Amniotic epithelial cell (primary cell): ENCODE data around the gene CMTM1.

Experiments
- DNase-seq: peaks from one replicate; pipeline ENCODE4 v3.0.0-alpha.2; 2010; ENCODE audit warnings: low read depth

Gene CMTM1

DNA sequence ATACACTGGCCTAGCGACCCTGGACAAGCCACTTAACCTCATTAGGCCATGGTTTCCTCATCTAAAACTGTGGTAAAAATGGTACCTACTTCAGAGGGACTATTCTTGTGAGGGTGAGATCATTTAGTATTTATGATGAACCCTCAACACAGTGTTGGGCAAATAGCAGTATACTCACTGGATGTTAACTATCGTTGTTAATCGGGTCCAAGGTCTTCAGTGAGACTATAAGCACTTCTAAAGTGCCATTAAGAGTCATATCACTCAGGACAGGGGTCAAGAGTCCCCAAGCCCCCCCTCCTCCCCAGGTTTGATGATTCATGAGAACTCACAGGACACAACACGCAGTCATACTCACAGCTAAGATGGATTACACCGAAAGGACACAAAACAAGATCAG is 27.3 kb upstream of the CMTM1 start:
- DNase-seq = no peak

DNA sequence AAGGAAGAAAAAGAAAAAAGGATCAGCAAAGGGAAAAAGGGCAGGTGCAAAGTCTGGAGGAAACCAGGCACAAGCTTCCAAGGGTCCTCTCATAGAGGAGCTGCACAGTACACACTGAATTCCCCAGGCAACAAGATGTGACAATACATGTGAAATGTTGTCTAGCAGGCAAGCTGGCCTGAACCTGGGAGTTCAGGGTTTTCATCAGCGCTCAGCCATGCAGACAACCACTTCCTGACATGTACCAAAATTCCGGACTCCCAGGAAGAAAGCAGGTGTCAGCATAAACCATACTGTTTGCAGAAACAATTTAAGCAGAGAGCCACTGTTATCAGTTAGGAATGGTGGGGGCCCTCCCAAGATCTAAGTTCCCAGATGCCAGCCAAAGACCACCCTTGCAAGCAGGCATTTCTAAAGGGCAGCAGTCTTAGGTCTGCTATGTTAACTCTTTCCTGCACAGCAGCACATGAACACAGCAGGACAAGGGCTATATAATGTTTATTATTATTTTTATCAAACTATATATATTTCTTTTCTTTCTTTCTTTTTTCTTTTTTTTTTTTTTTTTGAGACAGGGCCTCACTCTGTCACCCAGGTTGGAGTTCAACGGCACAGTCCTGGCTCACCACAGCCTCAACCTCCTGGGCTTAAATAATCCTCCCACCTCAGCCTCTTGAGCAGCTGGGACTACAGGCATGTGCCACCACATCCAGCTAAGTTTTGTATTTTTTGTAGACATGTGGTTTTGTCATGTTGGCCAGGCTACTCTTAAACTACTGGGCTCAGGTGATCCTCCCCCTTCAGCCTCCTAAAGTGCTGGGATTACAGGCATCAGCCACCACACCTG is 26.4 kb upstream of the CMTM1 start:
- DNase-seq = no peak

GRCh38 chr16:66541388-66542355 is 24.6 kb upstream of the CMTM1 start:
- DNase-seq = no peak

DNA sequence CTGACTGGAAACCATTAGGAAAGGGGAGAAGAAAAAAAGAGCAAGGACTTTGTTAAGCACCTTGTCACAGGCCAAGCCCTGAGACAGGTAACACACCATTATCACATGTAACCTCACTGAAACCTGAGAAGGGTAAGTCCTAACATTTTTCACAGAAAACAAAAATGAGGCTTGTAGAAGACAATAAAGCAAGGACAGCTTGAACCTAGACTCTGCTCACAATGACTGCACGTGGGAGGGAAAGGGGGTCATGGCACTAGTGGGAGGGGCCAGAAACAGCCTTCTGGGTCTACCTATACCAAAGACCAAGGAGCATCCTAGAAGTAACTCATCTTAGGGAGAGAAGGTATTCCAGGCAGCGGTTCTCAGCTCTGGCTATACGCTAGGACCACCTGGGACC is 23.8 kb upstream of the CMTM1 start:
- DNase-seq = no peak

DNA sequence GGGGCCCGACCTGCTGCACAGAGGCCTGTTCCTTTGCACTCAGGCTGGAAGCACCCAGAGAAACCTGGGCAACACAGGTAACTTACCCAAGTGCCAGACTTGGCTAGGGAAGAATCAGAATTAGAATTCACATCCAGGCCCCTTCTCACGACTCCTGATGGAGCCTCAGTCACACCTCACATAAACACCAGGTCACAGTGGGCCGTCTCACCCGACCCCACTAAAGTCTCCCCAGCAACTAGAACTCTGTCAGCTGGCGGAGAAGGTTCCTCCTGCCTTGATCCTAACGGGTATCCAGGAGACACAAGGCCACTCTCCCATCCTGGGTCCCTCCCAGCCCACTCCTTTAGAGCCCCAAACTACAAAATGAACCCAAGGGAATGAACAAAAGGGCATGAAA is 22.7 kb upstream of the CMTM1 start:
- no peak for DNase-seq

DNA sequence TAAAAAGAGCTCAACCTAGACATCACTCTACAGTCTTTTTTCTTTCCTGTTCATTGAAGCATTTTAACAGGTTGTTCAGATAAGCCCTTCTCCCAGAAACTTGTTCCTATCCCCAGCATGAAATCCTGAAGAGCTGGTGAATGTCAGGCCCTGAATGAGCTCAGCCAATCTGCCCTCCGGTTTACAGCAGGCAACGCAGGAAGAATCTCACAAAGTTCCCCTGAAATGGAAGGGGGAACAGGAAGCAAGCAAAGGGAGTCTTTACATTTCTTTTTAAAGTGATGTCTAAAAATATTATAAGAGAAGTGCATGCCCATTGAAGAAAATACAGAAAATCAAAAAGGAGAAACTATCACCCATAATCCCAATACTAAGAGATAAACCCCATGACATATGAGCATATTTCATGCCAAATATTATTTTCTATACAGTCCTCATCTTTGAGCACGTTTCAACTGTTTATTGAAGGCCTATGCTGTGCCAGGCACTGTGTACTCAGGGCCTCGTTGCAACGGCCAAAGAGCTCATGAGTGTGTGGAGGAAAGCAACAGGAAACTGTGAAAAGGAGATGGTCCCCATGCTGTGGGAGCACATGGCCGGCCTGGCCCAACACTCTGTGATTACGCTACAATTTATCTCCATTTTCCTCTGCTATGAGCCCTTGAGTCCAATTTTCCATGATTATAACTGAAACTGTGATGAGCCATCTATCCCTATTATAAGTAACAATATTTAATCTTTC is 22.1 kb upstream of the CMTM1 start:
- DNase-seq = no peak

DNA sequence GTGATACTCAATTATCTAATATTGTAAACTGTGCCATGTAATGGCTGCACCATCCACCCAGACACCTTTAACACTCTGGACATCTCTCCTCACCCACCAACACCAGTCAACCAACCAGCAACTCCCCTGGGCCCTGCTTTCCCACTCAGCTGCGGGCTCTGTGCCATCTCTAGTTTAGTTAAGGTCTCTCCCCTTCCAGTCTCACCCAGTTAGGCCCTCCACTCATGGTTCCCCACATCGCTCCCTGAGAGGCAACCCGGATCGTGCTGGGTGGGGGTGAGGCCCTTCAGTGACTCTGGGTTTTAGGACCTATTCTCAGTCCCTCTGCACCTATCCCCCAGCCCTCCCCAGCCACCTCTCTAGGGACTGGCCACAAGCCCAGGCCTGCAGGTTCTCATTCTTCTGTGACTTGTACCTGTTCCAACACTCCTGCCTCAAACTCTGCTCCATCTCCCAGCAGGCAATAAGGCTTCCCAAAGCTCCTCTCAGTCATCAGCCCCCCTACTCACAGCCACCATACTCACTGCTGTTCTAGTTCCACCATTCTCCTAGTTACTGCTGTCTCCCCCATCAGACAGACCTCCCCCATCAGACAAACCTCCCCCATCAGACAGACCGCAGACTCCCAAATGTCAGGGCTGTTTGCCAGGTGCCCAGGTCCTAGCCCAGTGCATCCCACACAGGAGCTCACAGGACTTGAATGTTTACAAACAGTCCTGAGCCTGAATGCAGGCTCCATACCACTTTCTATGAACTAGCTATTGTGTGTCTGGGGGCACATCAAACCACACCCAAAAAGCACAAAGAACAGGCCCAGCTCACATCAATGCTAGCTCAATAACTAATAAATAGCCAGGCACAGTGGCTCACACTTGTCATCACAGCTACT is 18.9 kb upstream of the CMTM1 start:
- DNase-seq = no peak

- no peak for DNase-seq
These were observed 18.2 kb upstream of the CMTM1 start for GRCh38 chr16:66548068-66548467.

GRCh38 chr16:66548868-66549267 is 17.4 kb upstream of the CMTM1 start:
- no peak for DNase-seq

DNA sequence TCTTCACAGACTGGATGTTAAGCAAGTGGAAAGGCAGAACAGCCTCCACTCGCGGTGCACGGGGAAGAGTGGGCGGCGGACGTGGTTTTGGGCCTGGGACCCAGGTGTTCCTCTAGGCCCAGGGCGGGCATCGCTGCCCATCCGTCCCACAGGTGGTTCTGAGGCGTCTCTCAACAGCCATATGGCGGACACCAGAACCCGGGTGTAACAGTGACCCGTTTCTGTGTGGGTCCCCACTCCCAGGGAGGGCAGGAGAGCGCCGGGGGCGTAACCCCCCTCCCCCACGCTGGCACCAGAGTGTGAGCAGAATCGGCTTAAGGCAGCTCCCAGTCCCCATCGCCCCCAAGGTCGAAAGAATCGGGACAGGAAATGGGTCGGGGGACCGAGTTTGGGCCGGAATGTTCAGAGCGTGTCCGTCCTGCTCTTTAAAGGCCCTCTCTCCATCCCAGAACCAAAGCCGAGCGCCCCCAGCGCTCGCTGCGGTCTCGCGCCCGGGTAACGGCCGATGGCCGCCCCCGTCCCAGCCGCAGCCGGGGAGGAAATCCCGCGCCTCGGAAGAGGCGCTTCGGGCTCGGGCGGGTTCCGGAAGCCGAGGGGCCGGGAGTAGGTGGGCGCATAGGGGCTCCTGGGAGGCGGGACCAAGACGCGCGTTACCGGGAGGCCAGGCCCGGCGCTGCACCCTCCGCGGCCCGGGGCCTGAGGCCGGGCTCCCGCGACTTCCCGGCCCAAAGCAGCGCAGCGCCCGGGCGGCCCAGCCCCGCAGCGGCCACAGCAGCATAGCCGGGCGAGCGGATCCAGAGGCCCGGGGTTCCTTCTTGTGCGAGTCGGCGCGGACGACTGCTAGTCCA is 16.7 kb upstream of the CMTM1 start, which contains the start of gene TK2:
TSS of gene TK2 (minus strand) at position 839 of the 848 bp plus-strand sequence. CDS start at position 778, 61 bp downstream.
- DNase-seq = peak; percentile 59

DNA sequence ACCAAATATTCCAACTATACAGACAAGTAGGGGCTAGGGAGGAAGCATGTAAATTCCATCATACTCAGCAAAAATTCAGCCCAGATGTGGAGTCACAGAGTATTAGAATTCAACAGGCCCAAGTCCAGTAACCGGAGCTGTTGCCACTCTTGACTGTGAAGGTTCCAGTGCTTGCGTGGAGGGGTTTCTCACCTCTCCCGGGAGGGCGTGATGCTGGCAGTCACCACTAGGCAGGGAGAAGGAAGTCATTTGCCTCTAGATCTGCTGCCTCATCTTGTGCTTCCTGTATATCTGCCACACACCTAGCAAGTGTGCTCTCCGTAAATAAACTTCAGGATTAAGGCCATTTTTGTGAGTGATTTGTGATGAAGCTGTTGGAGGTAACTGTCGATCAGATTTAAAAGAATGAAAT is 14.9 kb upstream of the CMTM1 start:
- peak; percentile 17 for DNase-seq

DNA sequence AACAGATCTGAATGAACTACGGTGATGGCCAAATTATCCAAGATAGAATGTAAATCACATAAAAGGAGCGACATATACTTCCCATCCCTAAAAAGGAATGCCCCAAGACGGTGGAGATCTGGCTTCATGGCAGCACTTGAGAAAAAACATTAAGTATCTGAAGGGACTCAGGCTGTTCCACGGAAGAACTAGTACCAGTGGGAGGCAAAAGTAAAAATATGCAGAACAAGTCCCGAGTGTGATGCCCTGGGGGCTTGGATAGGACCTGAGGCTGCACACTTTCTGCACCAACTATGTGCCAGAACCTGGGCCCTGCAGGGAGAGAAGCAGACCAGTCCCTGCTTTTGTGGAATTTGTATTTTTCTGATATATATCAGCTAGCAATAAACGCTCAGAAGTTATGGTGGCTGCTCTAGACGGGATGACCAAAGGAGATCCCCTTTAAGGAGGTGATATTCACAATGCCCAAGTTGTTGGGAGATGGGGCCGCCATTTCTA is 14.4 kb upstream of the CMTM1 start:
- DNase-seq = no peak

- peak; percentile 76 for DNase-seq
These were observed 13.7 kb upstream of the CMTM1 start, which contains the start of gene CKLF for GRCh38 chr16:66552286-66553177. CKLF (plus strand) TSS chr16:66552576; CDS start chr16:66552716, 140 bp downstream.

DNA sequence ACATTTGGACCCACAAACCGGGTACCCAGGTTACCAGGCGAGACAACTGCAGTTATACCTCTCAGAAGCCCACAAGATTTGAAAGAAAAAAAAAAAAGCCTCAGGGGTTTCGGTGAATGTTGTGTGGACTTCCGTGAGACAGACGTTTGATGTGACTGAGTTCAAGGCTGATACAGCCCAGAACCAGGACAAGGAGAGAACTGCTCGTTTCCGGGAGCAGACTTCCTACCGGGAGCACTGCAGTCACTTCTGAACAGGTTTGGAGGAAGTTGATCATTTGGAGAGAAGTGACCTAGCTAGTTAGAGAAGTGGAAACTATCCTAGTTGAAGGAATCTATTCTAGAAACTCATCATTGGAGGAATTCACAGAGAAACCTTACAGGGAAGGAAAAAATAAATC is 13.0 kb upstream of the CMTM1 start:
- no peak for DNase-seq

DNA sequence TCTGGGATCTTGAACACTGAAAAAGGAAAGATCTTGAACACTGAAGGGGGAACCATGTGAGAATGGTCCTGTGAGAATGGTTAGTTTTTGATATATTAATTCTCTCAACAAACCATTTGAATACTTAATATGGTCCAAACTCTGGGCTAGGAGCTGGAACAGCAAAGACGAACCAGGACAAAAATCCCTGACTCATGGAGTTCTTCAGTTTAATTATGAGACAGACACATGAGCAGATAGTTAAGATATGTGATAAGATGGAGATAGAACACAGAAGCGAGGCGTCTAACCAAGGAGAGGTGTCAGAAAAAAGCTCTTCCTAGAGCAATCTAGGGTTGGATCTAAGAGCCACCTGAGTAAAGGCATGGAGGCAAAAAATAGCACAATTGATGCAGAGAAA is 12.2 kb upstream of the CMTM1 start:
- no peak for DNase-seq

GRCh38 chr16:66554495-66554894 is 11.7 kb upstream of the CMTM1 start:
- DNase-seq = no peak

DNA sequence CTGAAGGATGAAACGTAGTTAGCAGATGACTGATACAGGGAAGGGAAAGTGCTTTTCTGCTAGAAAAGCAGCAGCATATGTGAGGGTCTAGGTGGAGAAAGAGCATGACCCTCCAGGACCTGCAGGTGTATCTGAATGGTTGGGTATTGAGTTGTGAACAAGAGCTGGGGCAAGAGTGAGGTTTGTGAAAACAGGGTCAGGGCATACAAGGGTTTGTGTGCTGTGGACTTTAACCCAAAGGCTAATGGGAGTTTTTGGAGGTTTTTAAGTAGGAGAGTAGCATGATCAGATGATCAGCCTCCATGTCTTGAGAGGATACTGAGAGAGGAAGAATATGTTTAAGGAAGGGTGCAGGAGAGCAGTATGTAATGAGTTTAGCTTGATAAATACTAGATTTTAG is 6.1 kb upstream of the CMTM1 start:
- no peak for DNase-seq

GRCh38 chr16:66561381-66562080 is 4.7 kb upstream of the CMTM1 start:
- no peak for DNase-seq
